Measurements from ENCODE around the gene MAD1L1. TPM values are rescaled to one million over a fixed set of nuclear protein-coding genes. Genes with fewer than 3 reads are reported as not detected.

The MAD1L1 gene
- total and polyA plus RNA-seq, 2 of the 8 experiments (the other 6 are each of a cell fraction or from before 2014, with no cell fraction given) = 40.4 to 44.6 TPM

DNA sequence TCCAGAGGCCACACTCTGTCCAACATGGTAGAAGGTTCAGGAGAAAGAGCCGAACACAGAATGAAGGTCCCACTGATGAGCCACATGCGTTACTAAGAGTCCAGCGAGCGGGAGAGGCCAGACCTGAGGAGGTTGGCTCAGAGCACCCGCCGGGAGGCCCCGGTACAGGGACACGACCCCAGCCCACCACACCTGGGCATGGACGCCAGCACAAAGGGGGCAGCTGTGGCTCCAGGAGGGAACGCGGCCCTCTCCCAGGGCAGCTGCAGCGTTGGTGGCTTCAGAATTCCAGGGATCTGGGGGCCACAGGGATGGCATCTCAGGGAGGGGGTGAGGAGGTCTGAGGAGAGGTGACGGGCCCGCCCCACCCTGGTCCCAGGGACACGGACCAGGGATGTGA, 280.0 kb downstream of the MAD1L1 start:
- Histone ChIP-seq H3K23ac (ENCODE audit: insufficient read length) (no peak overlapping the region), H4K8ac (ENCODE audit: extremely low read depth, insufficient read depth, low read length) (no peak overlapping the region; the same call in 1 of the 2 replicates), H2BK120ac (replicated peaks; ENCODE audit: low read depth, low read length) (no peak overlapping the region), H3K9me3 (ENCODE audit: insufficient read depth in 2 of 2, low read depth in 1 of 2, low read length in 1 of 2) (no peaks in the 10 kb centered on the region), H2BK12ac (ENCODE audit: low read depth, low read length) (no peak overlapping the region), H3K27ac (ENCODE audit: low read depth, low read length) (no peak overlapping the region), H4K20me1 (replicated peaks in 1 of 2; ENCODE audit: control insufficient read depth in 1 of 2, insufficient read depth in 2 of 2, low read length in 2 of 2) (peaks cover 0 to 6% of the 10 kb centered on the region in 2 experiments), H3K79me2 (ENCODE audit: control insufficient read depth in 1 of 2, insufficient read depth in 2 of 2, low read length in 2 of 2) (no peaks in the 10 kb centered on the region), H2BK15ac (ENCODE audit: low read length) (no peak overlapping the region), H2AK5ac (ENCODE audit: low read depth, low read length) (no peak overlapping the region), H3K23me2 (ENCODE audit: low read depth, low read length) (no peaks in the 10 kb centered on the region), H3K18ac (ENCODE audit: extremely low read depth, low read length) (no peak overlapping the region), H3K4me2 (ENCODE audit: insufficient read depth in 1 of 2, low read depth in 2 of 2, low read length in 2 of 2) (no peak overlapping the region), H3K36me3 (ENCODE audit: control insufficient read depth in 2 of 4, insufficient read depth in 4 of 4, low read length in 3 of 4) (no peaks in the 10 kb centered on the region; a peak in 1 of 8 replicates), H2BK5ac (ENCODE audit: low read depth, low read length) (no peak overlapping the region; the same call in 1 of the 2 replicates), H3K56ac (replicated peaks; ENCODE audit: insufficient read length, low read depth, low read length) (no peak overlapping the region), H3K4ac (replicated peaks; ENCODE audit: insufficient read length, low read depth, low read length) (no peak overlapping the region), H4K91ac (replicated peaks; ENCODE audit: insufficient read length, low read length) (no peak overlapping the region), H3K27me3 (replicated peaks in 1 of 4; ENCODE audit: control insufficient read depth in 3 of 4, extremely low read depth in 1 of 4, insufficient read depth in 3 of 4, low read length in 3 of 4) (no peaks in the 10 kb centered on the region), H2BK20ac (ENCODE audit: low read length) (no peak overlapping the region), H2AFZ (ENCODE audit: low read length) (no peak overlapping the region), H3K9ac (replicated peaks in 1 of 4; ENCODE audit: extremely low read depth in 1 of 4, low read depth in 3 of 4, low read length in 3 of 4) (no peak overlapping the region; a peak in 2 of 7 replicates), H3K79me1 (ENCODE audit: low read depth, low read length) (peaks cover 3% of the 10 kb centered on the region; the same call in 1 of the 2 replicates), H3K14ac (ENCODE audit: insufficient read length) (no peak overlapping the region), H3K4me3 (ENCODE audit: extremely low read depth in 1 of 4, insufficient read depth in 2 of 4, low read depth in 3 of 4, low read length in 4 of 4) (no peak overlapping the region), H4K5ac (ENCODE audit: insufficient read length, low read depth, low read length) (no peak overlapping the region), H3K4me1 (replicated peaks in 1 of 4; ENCODE audit: control insufficient read depth in 3 of 4, insufficient read depth in 4 of 4, low read length in 3 of 4) (no peaks in the 10 kb centered on the region)
- WGBS, 2 experiments (ENCODE audit: extremely low coverage in 1 of 2, insufficient coverage in 1 of 2, insufficient read length in 1 of 2, insufficient replicate concordance in 2 of 2, low coverage in 1 of 2, low lambda C conversion rate in 2 of 2, missing lambda C conversion rate in 1 of 2) = 90% methylated on average over 15 of the region's 15 CpGs; no CpG with 5 or more reads in 1 of the 2 experiments
- no peak for TF ChIP-seq CTBP2 (IDR thresholded peaks at IDR 0.05; ENCODE audit: borderline replicate concordance, insufficient read depth, insufficient read length, low read length)
- no peak for TF ChIP-seq SUZ12 (IDR thresholded peaks at IDR 0.05; ENCODE audit: low read length)
- TF ChIP-seq KDM1A (IDR thresholded peaks at IDR 0.05; ENCODE audit: borderline replicate concordance, low read length) = no peak
- TF ChIP-seq SIN3A (conservative IDR thresholded peaks at IDR 0.05 in 1 of 2, IDR thresholded peaks at IDR 0.05 in 1 of 2; ENCODE audit: low read depth in 1 of 2, low read length in 2 of 2) = no peak
- TF ChIP-seq RFX5 (IDR thresholded peaks at IDR 0.05; ENCODE audit: borderline replicate concordance, low read depth, low read length) = no peak
- TF ChIP-seq JUN (IDR thresholded peaks at IDR 0.05; ENCODE audit: low read depth, low read length) = no peak
- TF ChIP-seq RBBP5 (IDR thresholded peaks at IDR 0.05; ENCODE audit: borderline replicate concordance, low read depth, low read length) = no peak
- no peak for TF ChIP-seq RNF2 (IDR thresholded peaks at IDR 0.05; ENCODE audit: borderline replicate concordance, low read depth, low read length, missing control alignments, poor library complexity, severe bottlenecking)
- ChIA-PET POLR2A (ENCODE audit: partially characterized antibody) (no interaction called here), CTCF (ENCODE audit: partially characterized antibody) (interaction anchor here (1.4 to 1.6 kb wide), 2 partner anchors 58 to 177 kb away, joined by 3 read pairs; no protein-coding TSS in a partner anchor)
- DNase-seq (ENCODE audit: low read depth in 1 of 2, low spot score in 2 of 2) (no peak), FAIRE-seq (no peak)
